Suprapubic skin (tissue), 4 donors: Measurements from ENCODE around the gene YARS1.

Experiments used
- EP300 ChIP-seq: sonication (generic); formaldehyde crosslinking; IDR thresholded peaks from one replicate; pipeline ENCODE4 v1.6.1; 2017; ENCODE audit warnings: antibody characterized with exemption
- POLR2A ChIP-seq, 2 donors: fragments of 450-650 bp; IDR thresholded peaks; one replicate each; pipeline ENCODE4 v1.6.1; 2017; ENCODE audit warnings: antibody characterized with exemption in 2 of 2, mild to moderate bottlenecking in 2 of 2, moderate library complexity in 2 of 2
- POLR2AphosphoS5 ChIP-seq, 3 donors: sonication (generic); formaldehyde crosslinking; IDR thresholded peaks; one replicate each; pipeline ENCODE4 v1.6.1; 2017; ENCODE audit warnings: antibody characterized with exemption in 3 of 3
- TF ChIP-seq, protein P1 (sequence below), 2 donors: fragments of 200-600 bp in 1 of 2; fragments of 450-650 bp in 1 of 2; sonication (generic) in 1 of 2; IDR thresholded peaks; one replicate each; pipeline ENCODE4 v1.5.1; 2016 to 2019; ENCODE audit warnings: antibody characterized with exemption in 2 of 2, mild to moderate bottlenecking in 1 of 2, moderate library complexity in 1 of 2

DNA sequence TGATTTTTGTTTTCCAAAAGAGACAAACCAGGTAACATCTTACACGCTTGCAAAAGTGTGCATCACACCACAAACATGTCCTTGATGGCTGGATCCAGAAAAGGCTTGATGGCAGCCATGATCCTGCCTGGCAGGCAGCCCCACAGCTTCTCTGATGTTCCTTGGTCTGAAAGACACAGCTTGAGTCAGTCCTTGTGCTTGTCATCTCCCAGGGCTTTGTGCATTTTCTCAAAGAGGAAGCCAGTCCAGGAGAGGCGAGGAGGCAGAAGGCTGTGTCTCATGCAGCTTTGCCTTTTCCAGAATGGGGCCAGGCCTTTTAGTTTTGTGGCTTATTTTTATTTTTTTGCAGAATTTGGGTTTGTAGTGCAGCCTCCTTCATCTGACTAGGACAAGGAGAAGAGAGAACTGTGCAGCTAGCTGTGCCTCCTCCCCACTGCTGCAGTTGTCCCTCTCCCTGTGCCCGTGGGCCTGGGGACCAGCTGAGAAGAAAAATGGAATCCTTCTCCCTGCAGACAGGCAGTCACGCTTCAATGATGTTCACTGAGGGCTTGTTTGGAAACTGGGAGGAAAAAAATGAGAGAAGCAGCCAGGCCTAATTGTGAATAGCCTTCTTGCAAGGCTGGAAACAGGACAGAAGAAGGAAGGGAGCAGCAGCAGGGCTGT, 46.2 kb upstream of the YARS1 start:
- TF ChIP-seq POLR2A (IDR thresholded peaks at IDR 0.05): no peak
- TF ChIP-seq, protein P1, sequence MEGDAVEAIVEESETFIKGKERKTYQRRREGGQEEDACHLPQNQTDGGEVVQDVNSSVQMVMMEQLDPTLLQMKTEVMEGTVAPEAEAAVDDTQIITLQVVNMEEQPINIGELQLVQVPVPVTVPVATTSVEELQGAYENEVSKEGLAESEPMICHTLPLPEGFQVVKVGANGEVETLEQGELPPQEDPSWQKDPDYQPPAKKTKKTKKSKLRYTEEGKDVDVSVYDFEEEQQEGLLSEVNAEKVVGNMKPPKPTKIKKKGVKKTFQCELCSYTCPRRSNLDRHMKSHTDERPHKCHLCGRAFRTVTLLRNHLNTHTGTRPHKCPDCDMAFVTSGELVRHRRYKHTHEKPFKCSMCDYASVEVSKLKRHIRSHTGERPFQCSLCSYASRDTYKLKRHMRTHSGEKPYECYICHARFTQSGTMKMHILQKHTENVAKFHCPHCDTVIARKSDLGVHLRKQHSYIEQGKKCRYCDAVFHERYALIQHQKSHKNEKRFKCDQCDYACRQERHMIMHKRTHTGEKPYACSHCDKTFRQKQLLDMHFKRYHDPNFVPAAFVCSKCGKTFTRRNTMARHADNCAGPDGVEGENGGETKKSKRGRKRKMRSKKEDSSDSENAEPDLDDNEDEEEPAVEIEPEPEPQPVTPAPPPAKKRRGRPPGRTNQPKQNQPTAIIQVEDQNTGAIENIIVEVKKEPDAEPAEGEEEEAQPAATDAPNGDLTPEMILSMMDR (IDR thresholded peaks at IDR 0.05): no peak
- TF ChIP-seq POLR2AphosphoS5 (IDR thresholded peaks at IDR 0.05): no peak
- no peak for TF ChIP-seq EP300
